C4-2B (cell line): ENCODE data around the gene ZBTB24.

Experiments used
- CTCF ChIP-seq: fragments of 450-650 bp; conservative IDR thresholded peaks from 2 replicates; pipeline ENCODE4 v1.5.1; 2017; ENCODE audit warnings: mild to moderate bottlenecking
- ZFX ChIP-seq: fragments of 450-650 bp; IDR thresholded peaks from 2 replicates; pipeline ENCODE4 v1.6.1; 2017

GRCh38 chr6:109453594-109454495, 29.2 kb downstream of the ZBTB24 start:
- no peak for TF ChIP-seq CTCF
- TF ChIP-seq ZFX, result no peak
